HG03571 (cell line): ENCODE results near the gene TMEM271.
"Not testable (repeated sequence)": the region's sequence is repeated elsewhere in the genome, so short reads cannot be mapped to it uniquely, and the experiment has no call there.

Experiments
- ATAC-seq: cut with Tn5 transposase; IDR thresholded peaks from one replicate; pipeline ENCODE4 v1.9.1; 2021; ENCODE audit not compliant: unreplicated experiment

TMEM271 gene

GRCh38 chr4:566035-566434 is 10.1 kb downstream of the TMEM271 start:
- no peak for ATAC-seq

- ATAC-seq = not testable (repeated sequence)
Measured at GRCh38 chr4:565614-566013, 10.5 kb downstream of the TMEM271 start.

- ATAC-seq = not testable (repeated sequence)
Measured at GRCh38 chr4:562458-562857, 13.6 kb downstream of the TMEM271 start.

GRCh38 chr4:561426-561825 is 14.7 kb downstream of the TMEM271 start:
- ATAC-seq = no peak

GRCh38 chr4:560731-561291 is 15.3 kb downstream of the TMEM271 start:
- no peak for ATAC-seq

GRCh38 chr4:560061-560460 is 16.0 kb downstream of the TMEM271 start:
- ATAC-seq = no peak

GRCh38 chr4:555566-556275 is 20.4 kb downstream of the TMEM271 start:
- ATAC-seq = no peak

- not testable (repeated sequence) for ATAC-seq
Measured at GRCh38 chr4:554793-555320, 21.2 kb downstream of the TMEM271 start.

GRCh38 chr4:552019-552418 is 24.1 kb downstream of the TMEM271 start:
- ATAC-seq = no peak

- not testable (repeated sequence) for ATAC-seq
Measured at GRCh38 chr4:550268-550667, 25.8 kb downstream of the TMEM271 start.

GRCh38 chr4:548976-549375 is 27.1 kb downstream of the TMEM271 start:
- no peak for ATAC-seq

- no peak for ATAC-seq
Measured at GRCh38 chr4:545612-546011, 30.5 kb downstream of the TMEM271 start.

GRCh38 chr4:544386-545105 is 31.5 kb downstream of the TMEM271 start:
- no peak for ATAC-seq

- ATAC-seq = no peak
Measured at GRCh38 chr4:541271-541670, 34.8 kb downstream of the TMEM271 start.

- ATAC-seq = no peak
Measured at GRCh38 chr4:538542-539142, 37.5 kb downstream of the TMEM271 start.

GRCh38 chr4:537436-538264 is 38.4 kb downstream of the TMEM271 start:
- ATAC-seq = no peak

GRCh38 chr4:536351-536972 is 39.6 kb downstream of the TMEM271 start:
- no peak for ATAC-seq

- ATAC-seq = no peak
Measured at GRCh38 chr4:535924-536281, 40.2 kb downstream of the TMEM271 start.

GRCh38 chr4:535181-535923 is 40.7 kb downstream of the TMEM271 start:
- ATAC-seq = no peak
